Neuronal stem cell (in vitro differentiated cells): ENCODE data around the gene DNAH11.

Source experiments
- DNase-seq: peaks from one replicate; pipeline ENCODE4 v3.0.0-alpha.2; 2013; ENCODE audit warnings: low spot score
- H2AFZ ChIP-seq: one replicate; pipeline ENCODE4 v1.6.1; 2013; ENCODE audit warnings: mild to moderate bottlenecking, low read length, inconsistent platforms
- H2AK5ac ChIP-seq: 2 replicates; pipeline ENCODE4 v1.6.1; 2013; ENCODE audit warnings: low read depth, mild to moderate bottlenecking, inconsistent platforms, low read length, moderate library complexity, mixed read lengths
- H2BK120ac ChIP-seq: 2 replicates; pipeline ENCODE4 v1.6.1; 2013; ENCODE audit warnings: low read depth, mild to moderate bottlenecking, inconsistent platforms, low read length, moderate library complexity, mixed read lengths
- H2BK12ac ChIP-seq: one replicate; pipeline ENCODE4 v1.6.1; 2013; ENCODE audit warnings: low read length, inconsistent platforms
- H2BK15ac ChIP-seq: 2 replicates; pipeline ENCODE4 v1.6.1; 2013; ENCODE audit warnings: mild to moderate bottlenecking, low read length, inconsistent platforms, mixed read lengths
- H2BK5ac ChIP-seq: one replicate; pipeline ENCODE4 v1.6.1; 2013; ENCODE audit warnings: inconsistent platforms, mild to moderate bottlenecking, low read length, moderate library complexity
- H3K14ac ChIP-seq: one replicate; pipeline ENCODE4 v1.6.1; 2013; ENCODE audit warnings: low read length, inconsistent platforms
- H3K18ac ChIP-seq: 2 replicates; pipeline ENCODE4 v1.6.1; 2013; ENCODE audit warnings: low read length, inconsistent platforms
- H3K23ac ChIP-seq: 2 replicates; pipeline ENCODE4 v1.6.1; 2013; ENCODE audit warnings: low read depth, mild to moderate bottlenecking, mixed read lengths, low read length, inconsistent platforms; ENCODE audit not compliant: poor library complexity
- H3K27ac ChIP-seq: replicated peaks from 3 replicates; pipeline ENCODE4 v1.5.1; 2013; ENCODE audit warnings: low read length, inconsistent platforms
- H3K27me3 ChIP-seq, 3 experiments: 2 replicates each; pipeline ENCODE4 v1.6.1; 2013; ENCODE audit warnings: low read length in 3 of 3, mild to moderate bottlenecking in 2 of 3, inconsistent platforms in 1 of 3, low read depth in 1 of 3, mixed read lengths in 1 of 3, moderate library complexity in 1 of 3; ENCODE audit not compliant: control insufficient read depth in 3 of 3, insufficient read depth in 3 of 3
- H3K36me3 ChIP-seq, 2 donors: replicated peaks in 1 of 2; 2 replicates each; pipeline ENCODE4 v1.6.1; 2013; ENCODE audit warnings: low read length in 2 of 2; ENCODE audit not compliant: control insufficient read depth in 2 of 2, insufficient read depth in 2 of 2
- H3K4ac ChIP-seq: 2 replicates; pipeline ENCODE4 v1.6.1; 2013; ENCODE audit warnings: inconsistent platforms, mild to moderate bottlenecking, low read length, moderate library complexity
- H3K4me1 ChIP-seq, 2 donors: 1 replicate in 1 of 2; 2 replicates in 1 of 2; pipeline ENCODE4 v1.6.1; 2013; ENCODE audit warnings: low read length in 2 of 2, low read depth in 1 of 2; ENCODE audit not compliant: control insufficient read depth in 2 of 2, insufficient read depth in 1 of 2
- H3K4me2 ChIP-seq: one replicate; pipeline ENCODE4 v1.6.1; 2013; ENCODE audit warnings: mild to moderate bottlenecking, low read length, inconsistent platforms; ENCODE audit not compliant: insufficient read depth, poor library complexity, severe bottlenecking
- H3K4me3 ChIP-seq, 2 donors: 2 replicates each; pipeline ENCODE4 v1.5.1; 2013; ENCODE audit warnings: low read length in 2 of 2, mild to moderate bottlenecking in 2 of 2, inconsistent platforms in 1 of 2, moderate library complexity in 1 of 2
- H3K79me1 ChIP-seq: one replicate; pipeline ENCODE4 v1.6.1; 2013; ENCODE audit warnings: low read depth, mild to moderate bottlenecking, inconsistent platforms, low read length, moderate library complexity
- H3K9ac ChIP-seq: one replicate; pipeline ENCODE4 v1.6.1; 2013; ENCODE audit warnings: mild to moderate bottlenecking, low read depth, low read length, inconsistent platforms; ENCODE audit not compliant: poor library complexity
- H3K9me3 ChIP-seq, 2 donors: replicated peaks in 1 of 2; 2 replicates each; pipeline versions ENCODE3 to v1.6.1; 2013; ENCODE audit warnings: low read length in 2 of 2, mild to moderate bottlenecking in 2 of 2, inconsistent platforms in 1 of 2, low read depth in 1 of 2, mixed read lengths in 1 of 2, moderate library complexity in 1 of 2; ENCODE audit not compliant: control insufficient read depth in 2 of 2, insufficient read depth in 1 of 2
- H4K8ac ChIP-seq: one replicate; pipeline ENCODE4 v1.6.1; 2013; ENCODE audit warnings: low read depth, mild to moderate bottlenecking, inconsistent platforms, low read length, moderate library complexity
- H4K91ac ChIP-seq: one replicate; pipeline ENCODE4 v1.6.1; 2013; ENCODE audit warnings: low read length, low read depth, mild to moderate bottlenecking, inconsistent platforms; ENCODE audit not compliant: poor library complexity
- WGBS, 2 donors: extraction: QIAGEN DNeasy Blood & Tissue Kit; methylation state at CpG; one replicate each; pipeline ENCODE4 v1.1.7; 2013; ENCODE audit warnings: missing lambda C conversion rate in 2 of 2, mixed read lengths in 1 of 2; ENCODE audit not compliant: insufficient read length in 2 of 2, insufficient replicate concordance in 1 of 2; ENCODE audit errors: extremely low coverage in 2 of 2; 5-methylcytosine and 5-hydroxymethylcytosine counted together

The DNAH11 gene

GRCh38 chr7:21596801-21597200, 54.0 kb downstream of the DNAH11 start:
- H3K27ac ChIP-seq, result no peak overlapping the region
- no peak overlapping the region for H3K4me3 ChIP-seq
- H4K8ac ChIP-seq, result no peak overlapping the region
- H2BK5ac ChIP-seq, result no peak overlapping the region
- no peak overlapping the region for H3K4ac ChIP-seq
- no peak overlapping the region for H3K14ac ChIP-seq
- H3K18ac ChIP-seq, result no peak overlapping the region
- H3K4me2 ChIP-seq, result no peak overlapping the region
- no peak overlapping the region for H2BK15ac ChIP-seq
- no peak overlapping the region for H3K23ac ChIP-seq
- H2BK12ac ChIP-seq, result no peak overlapping the region
- no peaks in the 10 kb centered on the region for H3K27me3 ChIP-seq
- no peak overlapping the region for H2BK120ac ChIP-seq
- H3K9ac ChIP-seq, result no peak overlapping the region
- H3K4me1 ChIP-seq, result no peaks in the 10 kb centered on the region
- no peak for DNase-seq
- H3K9me3 ChIP-seq, result no peaks in the 10 kb centered on the region
- WGBS, 2 donors, result no CpG with 5 or more reads among the region's 4 CpGs
- H4K91ac ChIP-seq, result no peak overlapping the region
- H3K36me3 ChIP-seq, result no peaks in the 10 kb centered on the region
- no peak overlapping the region for H2AFZ ChIP-seq
- no peaks in the 10 kb centered on the region for H3K79me1 ChIP-seq
- no peak overlapping the region for H2AK5ac ChIP-seq

GRCh38 chr7:21603462-21603861, 60.6 kb downstream of the DNAH11 start:
- Histone ChIP-seq H3K36me3 (no peaks in the 10 kb centered on the region), H3K79me1 (no peaks in the 10 kb centered on the region), H3K4me3 (no peak overlapping the region), H3K9ac (no peak overlapping the region), H3K27me3 (peaks cover 0 to 5% (median 0%) of the 10 kb centered on the region in 3 experiments), H2BK12ac (no peak overlapping the region), H3K4ac (no peak overlapping the region), H3K4me1 (peaks cover 0 to 1% of the 10 kb centered on the region in 2 donors), H2BK15ac (no peak overlapping the region), H4K91ac (no peak overlapping the region), H3K23ac (no peak overlapping the region), H3K9me3 (no peaks in the 10 kb centered on the region), H3K4me2 (no peak overlapping the region), H2AFZ (no peak overlapping the region), H2BK120ac (no peak overlapping the region), H2BK5ac (no peak overlapping the region), H3K14ac (no peak overlapping the region), H3K27ac (no peak overlapping the region), H2AK5ac (no peak overlapping the region), H4K8ac (no peak overlapping the region), H3K18ac (no peak overlapping the region)
- no peak for DNase-seq

GRCh38 chr7:21603972-21604749, 61.3 kb downstream of the DNAH11 start:
- H2BK15ac ChIP-seq, result no peak overlapping the region
- H3K4me2 ChIP-seq, result no peak overlapping the region
- WGBS, 2 donors, result no CpG with 5 or more reads among the region's 5 CpGs
- H3K9me3 ChIP-seq, result no peaks in the 10 kb centered on the region
- no peak overlapping the region for H4K91ac ChIP-seq
- H3K4me3 ChIP-seq, result no peak overlapping the region
- no peak overlapping the region for H3K18ac ChIP-seq
- H4K8ac ChIP-seq, result no peak overlapping the region
- no peak overlapping the region for H2BK120ac ChIP-seq
- peaks cover 0 to 1% of the 10 kb centered on the region in 2 donors for H3K4me1 ChIP-seq
- no peak overlapping the region for H3K9ac ChIP-seq
- H2AFZ ChIP-seq, result no peak overlapping the region
- H3K36me3 ChIP-seq, result no peaks in the 10 kb centered on the region
- no peak overlapping the region for H2BK12ac ChIP-seq
- H2AK5ac ChIP-seq, result no peak overlapping the region
- DNase-seq, result no peak
- peaks cover 0 to 5% (median 0%) of the 10 kb centered on the region in 3 experiments for H3K27me3 ChIP-seq
- no peak overlapping the region for H3K14ac ChIP-seq
- H3K4ac ChIP-seq, result no peak overlapping the region
- H3K27ac ChIP-seq, result no peak overlapping the region
- H3K79me1 ChIP-seq, result no peaks in the 10 kb centered on the region
- no peak overlapping the region for H3K23ac ChIP-seq
- no peak overlapping the region for H2BK5ac ChIP-seq

GRCh38 chr7:21605008-21605585, 62.3 kb downstream of the DNAH11 start:
- Histone ChIP-seq H3K27me3 (peaks cover 0 to 5% (median 0%) of the 10 kb centered on the region in 3 experiments), H3K14ac (no peak overlapping the region), H2BK12ac (no peak overlapping the region), H3K4ac (no peak overlapping the region), H3K9me3 (no peaks in the 10 kb centered on the region), H3K27ac (no peak overlapping the region), H3K79me1 (no peaks in the 10 kb centered on the region), H2BK120ac (no peak overlapping the region), H3K23ac (no peak overlapping the region), H2BK5ac (no peak overlapping the region), H2AFZ (no peak overlapping the region), H3K36me3 (no peaks in the 10 kb centered on the region), H3K4me3 (no peak overlapping the region), H3K4me1 (peaks cover 0 to 1% of the 10 kb centered on the region in 2 donors), H2BK15ac (no peak overlapping the region), H2AK5ac (no peak overlapping the region), H4K8ac (no peak overlapping the region), H4K91ac (no peak overlapping the region), H3K18ac (no peak overlapping the region), H3K9ac (no peak overlapping the region), H3K4me2 (no peak overlapping the region)
- DNase-seq, result no peak
- no CpG with 5 or more reads among the region's 3 CpGs for WGBS, 2 donors
